Neuronal stem cell (in vitro differentiated cells): Measurements from ENCODE around the gene TEK.

Experiments
- DNase-seq: peaks from one replicate; pipeline ENCODE4 v3.0.0-alpha.2; 2013; ENCODE audit warnings: low spot score
- H2AFZ ChIP-seq: one replicate; pipeline ENCODE4 v1.6.1; 2013; ENCODE audit warnings: mild to moderate bottlenecking, low read length, inconsistent platforms
- H2AK5ac ChIP-seq: 2 replicates; pipeline ENCODE4 v1.6.1; 2013; ENCODE audit warnings: low read depth, mild to moderate bottlenecking, inconsistent platforms, low read length, moderate library complexity, mixed read lengths
- H2BK120ac ChIP-seq: 2 replicates; pipeline ENCODE4 v1.6.1; 2013; ENCODE audit warnings: low read depth, mild to moderate bottlenecking, inconsistent platforms, low read length, moderate library complexity, mixed read lengths
- H2BK12ac ChIP-seq: one replicate; pipeline ENCODE4 v1.6.1; 2013; ENCODE audit warnings: low read length, inconsistent platforms
- H2BK15ac ChIP-seq: 2 replicates; pipeline ENCODE4 v1.6.1; 2013; ENCODE audit warnings: mild to moderate bottlenecking, low read length, inconsistent platforms, mixed read lengths
- H2BK5ac ChIP-seq: one replicate; pipeline ENCODE4 v1.6.1; 2013; ENCODE audit warnings: inconsistent platforms, mild to moderate bottlenecking, low read length, moderate library complexity
- H3K14ac ChIP-seq: one replicate; pipeline ENCODE4 v1.6.1; 2013; ENCODE audit warnings: low read length, inconsistent platforms
- H3K18ac ChIP-seq: 2 replicates; pipeline ENCODE4 v1.6.1; 2013; ENCODE audit warnings: low read length, inconsistent platforms
- H3K23ac ChIP-seq: 2 replicates; pipeline ENCODE4 v1.6.1; 2013; ENCODE audit warnings: low read depth, mild to moderate bottlenecking, mixed read lengths, low read length, inconsistent platforms; ENCODE audit not compliant: poor library complexity
- H3K27ac ChIP-seq: replicated peaks from 3 replicates; pipeline ENCODE4 v1.5.1; 2013; ENCODE audit warnings: low read length, inconsistent platforms
- H3K27me3 ChIP-seq, 3 experiments: 2 replicates each; pipeline ENCODE4 v1.6.1; 2013; ENCODE audit warnings: low read length in 3 of 3, mild to moderate bottlenecking in 2 of 3, inconsistent platforms in 1 of 3, low read depth in 1 of 3, mixed read lengths in 1 of 3, moderate library complexity in 1 of 3; ENCODE audit not compliant: control insufficient read depth in 3 of 3, insufficient read depth in 3 of 3
- H3K36me3 ChIP-seq, 2 donors: replicated peaks in 1 of 2; 2 replicates each; pipeline ENCODE4 v1.6.1; 2013; ENCODE audit warnings: low read length in 2 of 2; ENCODE audit not compliant: control insufficient read depth in 2 of 2, insufficient read depth in 2 of 2
- H3K4ac ChIP-seq: 2 replicates; pipeline ENCODE4 v1.6.1; 2013; ENCODE audit warnings: inconsistent platforms, mild to moderate bottlenecking, low read length, moderate library complexity
- H3K4me1 ChIP-seq, 2 donors: 1 replicate in 1 of 2; 2 replicates in 1 of 2; pipeline ENCODE4 v1.6.1; 2013; ENCODE audit warnings: low read length in 2 of 2, low read depth in 1 of 2; ENCODE audit not compliant: control insufficient read depth in 2 of 2, insufficient read depth in 1 of 2
- H3K4me2 ChIP-seq: one replicate; pipeline ENCODE4 v1.6.1; 2013; ENCODE audit warnings: mild to moderate bottlenecking, low read length, inconsistent platforms; ENCODE audit not compliant: insufficient read depth, poor library complexity, severe bottlenecking
- H3K4me3 ChIP-seq, 2 donors: 2 replicates each; pipeline ENCODE4 v1.5.1; 2013; ENCODE audit warnings: low read length in 2 of 2, mild to moderate bottlenecking in 2 of 2, inconsistent platforms in 1 of 2, moderate library complexity in 1 of 2
- H3K79me1 ChIP-seq: one replicate; pipeline ENCODE4 v1.6.1; 2013; ENCODE audit warnings: low read depth, mild to moderate bottlenecking, inconsistent platforms, low read length, moderate library complexity
- H3K9ac ChIP-seq: one replicate; pipeline ENCODE4 v1.6.1; 2013; ENCODE audit warnings: mild to moderate bottlenecking, low read depth, low read length, inconsistent platforms; ENCODE audit not compliant: poor library complexity
- H3K9me3 ChIP-seq, 2 donors: replicated peaks in 1 of 2; 2 replicates each; pipeline versions ENCODE3 to v1.6.1; 2013; ENCODE audit warnings: low read length in 2 of 2, mild to moderate bottlenecking in 2 of 2, inconsistent platforms in 1 of 2, low read depth in 1 of 2, mixed read lengths in 1 of 2, moderate library complexity in 1 of 2; ENCODE audit not compliant: control insufficient read depth in 2 of 2, insufficient read depth in 1 of 2
- H4K8ac ChIP-seq: one replicate; pipeline ENCODE4 v1.6.1; 2013; ENCODE audit warnings: low read depth, mild to moderate bottlenecking, inconsistent platforms, low read length, moderate library complexity
- H4K91ac ChIP-seq: one replicate; pipeline ENCODE4 v1.6.1; 2013; ENCODE audit warnings: low read length, low read depth, mild to moderate bottlenecking, inconsistent platforms; ENCODE audit not compliant: poor library complexity
- WGBS, 2 donors: extraction: QIAGEN DNeasy Blood & Tissue Kit; methylation state at CpG; one replicate each; pipeline ENCODE4 v1.1.7; 2013; ENCODE audit warnings: missing lambda C conversion rate in 2 of 2, mixed read lengths in 1 of 2; ENCODE audit not compliant: insufficient read length in 2 of 2, insufficient replicate concordance in 1 of 2; ENCODE audit errors: extremely low coverage in 2 of 2; 5-methylcytosine and 5-hydroxymethylcytosine counted together

TEK gene

DNA sequence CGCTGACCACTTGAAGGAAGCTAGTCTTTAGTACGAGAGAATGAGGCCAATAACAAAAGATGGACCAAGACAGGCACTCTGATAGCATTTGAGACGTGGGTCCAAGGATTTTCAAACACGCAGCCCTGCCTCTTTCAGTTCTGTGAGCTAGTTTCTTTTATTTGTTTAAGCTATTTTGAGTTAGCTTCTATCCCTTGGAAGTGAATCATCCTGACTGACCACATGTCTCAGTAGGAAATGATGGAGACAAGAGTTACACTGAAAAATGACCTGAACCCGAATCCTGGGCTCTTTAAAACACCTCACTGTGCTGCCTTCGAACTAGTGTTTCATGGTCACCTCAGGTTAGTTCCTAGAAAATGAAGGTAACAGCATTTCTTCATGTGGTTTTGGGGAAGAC lies 9.9 kb downstream of the TEK start:
- Histone ChIP-seq H3K36me3 (peaks cover 0 to 3% of the 10 kb centered on the region in 2 donors), H3K4me2 (no peak overlapping the region), H2BK12ac (no peak overlapping the region), H3K27ac (no peak overlapping the region), H4K8ac (no peak overlapping the region), H3K4ac (no peak overlapping the region), H3K9me3 (no peaks in the 10 kb centered on the region), H3K4me3 (no peak overlapping the region), H3K27me3 (no peaks in the 10 kb centered on the region), H3K14ac (no peak overlapping the region), H3K79me1 (peaks cover 3% of the 10 kb centered on the region), H2BK15ac (no peak overlapping the region), H4K91ac (no peak overlapping the region), H2BK120ac (no peak overlapping the region), H3K4me1 (peaks cover 3 to 9% of the 10 kb centered on the region in 2 donors), H3K23ac (no peak overlapping the region), H3K9ac (no peak overlapping the region), H2AFZ (peak overlapping the region; percentile 6), H2BK5ac (no peak overlapping the region), H3K18ac (no peak overlapping the region), H2AK5ac (no peak overlapping the region)
- WGBS, 2 donors, result no CpG with 5 or more reads among the region's 6 CpGs
- no peak for DNase-seq

DNA sequence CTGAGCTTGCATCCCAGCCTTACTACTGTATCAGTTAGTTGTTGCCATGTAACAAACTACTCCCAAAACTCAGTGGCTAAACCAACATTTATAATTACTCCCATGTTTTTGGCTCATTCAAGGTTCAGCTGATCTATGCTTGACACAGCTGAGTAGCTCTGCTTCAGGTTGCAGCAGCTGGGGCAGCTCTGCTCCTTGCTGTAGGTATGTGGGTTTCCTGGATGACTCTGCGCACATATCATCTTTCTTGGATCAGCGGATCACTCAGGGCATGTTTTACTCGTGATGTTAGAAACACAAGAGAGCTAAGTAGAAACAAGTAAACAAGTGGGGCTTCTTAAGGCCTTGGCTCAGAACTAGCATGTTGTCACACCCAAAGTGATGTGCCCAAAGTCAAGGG lies 15.1 kb downstream of the TEK start:
- Histone ChIP-seq H2BK15ac (no peak overlapping the region), H4K91ac (no peak overlapping the region), H3K4me1 (peaks cover 0 to 3% of the 10 kb centered on the region in 2 donors), H3K36me3 (no peaks in the 10 kb centered on the region), H4K8ac (no peak overlapping the region), H3K79me1 (peaks cover 3% of the 10 kb centered on the region), H3K14ac (no peak overlapping the region), H3K23ac (no peak overlapping the region), H3K4me3 (no peak overlapping the region), H2AFZ (no peak overlapping the region), H3K4ac (no peak overlapping the region), H3K27ac (no peak overlapping the region), H3K9ac (no peak overlapping the region), H2BK120ac (no peak overlapping the region), H3K9me3 (no peaks in the 10 kb centered on the region), H3K27me3 (no peaks in the 10 kb centered on the region), H3K4me2 (peak overlapping the region; percentile 11), H2BK12ac (no peak overlapping the region), H2AK5ac (no peak overlapping the region), H3K18ac (no peak overlapping the region), H2BK5ac (no peak overlapping the region)
- whole genome bisulfite sequencing, 2 donors, result no CpG with 5 or more reads among the region's 3 CpGs
- DNase-seq, result no peak

DNA sequence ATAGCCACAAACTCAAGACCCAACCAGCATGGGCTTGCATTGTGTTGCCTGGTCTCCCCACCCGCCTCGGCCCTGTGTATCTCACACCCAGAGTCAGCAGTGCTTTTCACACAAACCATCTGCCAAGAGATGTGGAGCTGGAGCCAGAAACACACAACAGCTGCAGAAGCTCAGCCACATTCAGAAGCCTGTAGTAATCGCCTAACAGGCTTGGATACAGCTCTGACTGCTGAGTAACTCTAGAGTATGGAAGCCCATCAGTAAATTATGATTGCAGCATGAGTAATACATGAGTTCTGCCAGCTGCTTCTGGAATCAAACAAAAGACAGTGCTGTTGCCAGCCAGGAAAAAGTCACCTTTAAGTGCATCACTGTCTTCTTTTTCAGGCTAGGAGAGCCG lies 16.0 kb downstream of the TEK start:
- H2BK120ac ChIP-seq, result no peak overlapping the region
- H2BK5ac ChIP-seq, result no peak overlapping the region
- no peaks in the 10 kb centered on the region for H3K36me3 ChIP-seq
- peaks cover 3% of the 10 kb centered on the region for H3K79me1 ChIP-seq
- H3K4me1 ChIP-seq, result peaks cover 0 to 3% of the 10 kb centered on the region in 2 donors
- no peaks in the 10 kb centered on the region for H3K9me3 ChIP-seq
- no peak overlapping the region for H4K8ac ChIP-seq
- H3K14ac ChIP-seq, result no peak overlapping the region
- no peak overlapping the region for H2BK15ac ChIP-seq
- H3K18ac ChIP-seq, result no peak overlapping the region
- no peak for DNase-seq
- H3K27ac ChIP-seq, result no peak overlapping the region
- H3K23ac ChIP-seq, result no peak overlapping the region
- no peak overlapping the region for H3K4me2 ChIP-seq
- H3K4me3 ChIP-seq, result no peak overlapping the region
- no peak overlapping the region for H3K9ac ChIP-seq
- H4K91ac ChIP-seq, result no peak overlapping the region
- H2AK5ac ChIP-seq, result no peak overlapping the region
- no peak overlapping the region for H2AFZ ChIP-seq
- no peaks in the 10 kb centered on the region for H3K27me3 ChIP-seq
- no CpG with 5 or more reads among the region's 4 CpGs for WGBS, 2 donors
- no peak overlapping the region for H2BK12ac ChIP-seq
- H3K4ac ChIP-seq, result no peak overlapping the region

DNA sequence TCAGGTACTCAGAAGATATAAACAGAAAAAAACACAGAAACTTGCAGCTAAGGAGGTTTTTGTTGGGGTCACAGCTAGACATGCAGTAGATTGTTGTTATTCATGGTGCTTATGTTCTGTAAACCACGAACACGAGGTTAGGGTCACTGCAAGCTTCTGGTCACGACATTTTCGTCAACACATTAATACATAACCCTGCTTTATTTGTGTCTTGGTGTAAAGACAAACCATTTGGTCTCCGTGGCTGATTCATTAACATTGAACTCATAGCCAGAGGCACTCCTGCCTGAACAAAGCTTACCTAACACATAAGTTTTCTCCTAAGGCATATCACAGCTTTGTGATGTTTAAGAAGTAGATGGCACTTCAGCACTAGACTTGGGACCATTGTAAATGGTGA lies 16.9 kb downstream of the TEK start:
- Histone ChIP-seq H2BK15ac (no peak overlapping the region), H3K4me2 (no peak overlapping the region), H3K23ac (no peak overlapping the region), H4K8ac (no peak overlapping the region), H2BK12ac (no peak overlapping the region), H2AK5ac (no peak overlapping the region), H3K79me1 (peaks cover 3% of the 10 kb centered on the region), H2BK5ac (no peak overlapping the region), H3K4me1 (peaks cover 0 to 3% of the 10 kb centered on the region in 2 donors), H3K27ac (no peak overlapping the region), H3K9me3 (no peaks in the 10 kb centered on the region), H3K4me3 (no peak overlapping the region), H3K9ac (no peak overlapping the region), H3K14ac (no peak overlapping the region), H2BK120ac (no peak overlapping the region), H2AFZ (no peak overlapping the region), H3K27me3 (no peaks in the 10 kb centered on the region), H4K91ac (no peak overlapping the region), H3K36me3 (no peaks in the 10 kb centered on the region), H3K4ac (no peak overlapping the region), H3K18ac (no peak overlapping the region)
- no CpG with 5 or more reads among the region's 5 CpGs for WGBS, 2 donors
- DNase-seq, result no peak
